ENCODE measurements around the gene CDC42EP4.

CDC42EP4 gene

GRCh38 chr17:73248532-73248931 is 63.3 kb downstream of the CDC42EP4 start (continued):
- TF ChIP-seq ZNF529 (tag by site-specific recombination; IDR thresholded peaks at IDR 0.05; ENCODE audit: insufficient replicate concordance) (no peak), SP2 (tag by site-specific recombination; IDR thresholded peaks at IDR 0.05) (no peak), ZNF221 (tag by site-specific recombination; IDR thresholded peaks at IDR 0.05; ENCODE audit: borderline replicate concordance) (no peak)

- H3K9me3 ChIP-seq (ENCODE audit: control insufficient read depth, insufficient read depth, low read depth, low read length) = no peaks in the 10 kb centered on the region
- H3K4me1 ChIP-seq (ENCODE audit: control insufficient read depth, insufficient read depth, low read length) = no peaks in the 10 kb centered on the region
- no peak for TF ChIP-seq PRDM6 (tag by site-specific recombination; IDR thresholded peaks at IDR 0.05)
- no peak for TF ChIP-seq ZNF664 (tag by site-specific recombination; IDR thresholded peaks at IDR 0.05)
- no peak for TF ChIP-seq ZNF138 (tag by site-specific recombination; IDR thresholded peaks at IDR 0.05; ENCODE audit: borderline replicate concordance)
- TF ChIP-seq ZSCAN16 (tag by site-specific recombination; IDR thresholded peaks at IDR 0.05) = no peak
- no peak for TF ChIP-seq ZNF184 (tag by site-specific recombination; IDR thresholded peaks at IDR 0.05)
- no peak for TF ChIP-seq OSR2 (tag by site-specific recombination; IDR thresholded peaks at IDR 0.05)
- TF ChIP-seq ZNF169 (tag by site-specific recombination; IDR thresholded peaks at IDR 0.05) = no peak
- no peak for TF ChIP-seq ZNF449 (tag by site-specific recombination; IDR thresholded peaks at IDR 0.05)
- no peak for TF ChIP-seq ZNF549 (tag by site-specific recombination; IDR thresholded peaks at IDR 0.05)
- TF ChIP-seq ZNF311 (tag by site-specific recombination; IDR thresholded peaks at IDR 0.05; ENCODE audit: borderline replicate concordance) = no peak
- no peak for TF ChIP-seq BCL6B (tag by site-specific recombination; IDR thresholded peaks at IDR 0.05)
- TF ChIP-seq ZNF398 (tag by site-specific recombination; IDR thresholded peaks at IDR 0.05) = no peak
- TF ChIP-seq ZXDB (tag by site-specific recombination; IDR thresholded peaks at IDR 0.05) = no peak
- no peak for TF ChIP-seq ZFHX2 (tag by site-specific recombination; conservative IDR thresholded peaks at IDR 0.05)
- TF ChIP-seq ZNF302 (tag by site-specific recombination; IDR thresholded peaks at IDR 0.05; ENCODE audit: low read depth) = no peak
- no peak for TF ChIP-seq ZBTB17 (tag by site-specific recombination; IDR thresholded peaks at IDR 0.05)
- TF ChIP-seq ZNF777 (tag by site-specific recombination; IDR thresholded peaks at IDR 0.05; ENCODE audit: borderline replicate concordance) = no peak
- no peak overlapping the region for H3K4me3 ChIP-seq (ENCODE audit: low read depth, low read length)
- ChIA-PET CTCF (interaction anchor here (2.0 to 13.4 kb wide), 3 partner anchors 8 to 121 kb away, joined by 6 to 315 read pairs (median 41); a partner anchor contains a TSS), POLR2A (no interaction called here)
- H3K36me3 ChIP-seq (ENCODE audit: control insufficient read depth in 2 of 2, insufficient read depth in 1 of 2, low read length in 2 of 2) = peaks cover 28 to 53% of the 10 kb centered on the region in 2 experiments
- H3K27ac ChIP-seq (ENCODE audit: extremely low read depth, low read depth, low read length) = no peak overlapping the region
These were observed 64.1 kb downstream of the CDC42EP4 start for GRCh38 chr17:73247726-73248125.

Data from HEK293 (cell line).